Measurements from ENCODE around the gene PLCB1.
"Not testable (repeated sequence)": the region's sequence is repeated elsewhere in the genome, so short reads cannot be mapped to it uniquely, and the experiment has no call there.

Gene PLCB1

GRCh38 chr20:8370774-8371173, 238.7 kb downstream of the PLCB1 start:
- no peak for DNase-seq (ENCODE audit: low read depth)
- H3K4me3 ChIP-seq (ENCODE audit: low read depth, low read length): no peak overlapping the region
- no peak for TF ChIP-seq CTCF (IDR thresholded peaks at IDR 0.05; ENCODE audit: low read depth, low read length, missing control alignments)

- H3K4me3 ChIP-seq (ENCODE audit: low read depth, low read length): no peak overlapping the region
- no peak for TF ChIP-seq CTCF (IDR thresholded peaks at IDR 0.05; ENCODE audit: low read depth, low read length, missing control alignments)
- no peak for DNase-seq (ENCODE audit: low read depth)
Measured at GRCh38 chr20:8372824-8373380, 240.8 kb downstream of the PLCB1 start.

- no peak for TF ChIP-seq CTCF (IDR thresholded peaks at IDR 0.05; ENCODE audit: low read depth, low read length, missing control alignments)
- H3K4me3 ChIP-seq (ENCODE audit: low read depth, low read length): no peak overlapping the region
- no peak for DNase-seq (ENCODE audit: low read depth)
Measured at GRCh38 chr20:8373579-8373978, 241.5 kb downstream of the PLCB1 start.

GRCh38 chr20:8375898-8376297, 243.8 kb downstream of the PLCB1 start:
- DNase-seq (ENCODE audit: low read depth): no peak
- H3K4me3 ChIP-seq (ENCODE audit: low read depth, low read length): no peak overlapping the region
- no peak for TF ChIP-seq CTCF (IDR thresholded peaks at IDR 0.05; ENCODE audit: low read depth, low read length, missing control alignments)

- no peak overlapping the region for H3K4me3 ChIP-seq (ENCODE audit: low read depth, low read length)
- no peak for TF ChIP-seq CTCF (IDR thresholded peaks at IDR 0.05; ENCODE audit: low read depth, low read length, missing control alignments)
- no peak for DNase-seq (ENCODE audit: low read depth)
Measured at GRCh38 chr20:8376940-8377339, 244.9 kb downstream of the PLCB1 start.

- H3K4me3 ChIP-seq (ENCODE audit: low read depth, low read length); DNase-seq (ENCODE audit: low read depth): not testable (repeated sequence)
Measured at GRCh38 chr20:8379125-8379524, 247.1 kb downstream of the PLCB1 start.

GRCh38 chr20:8385247-8385646, 253.2 kb downstream of the PLCB1 start:
- no peak overlapping the region for H3K4me3 ChIP-seq (ENCODE audit: low read depth, low read length)
- no peak for DNase-seq (ENCODE audit: low read depth)
- TF ChIP-seq CTCF (IDR thresholded peaks at IDR 0.05; ENCODE audit: low read depth, low read length, missing control alignments): no peak
